Measurements from ENCODE around the gene B3GNT9.

DNA sequence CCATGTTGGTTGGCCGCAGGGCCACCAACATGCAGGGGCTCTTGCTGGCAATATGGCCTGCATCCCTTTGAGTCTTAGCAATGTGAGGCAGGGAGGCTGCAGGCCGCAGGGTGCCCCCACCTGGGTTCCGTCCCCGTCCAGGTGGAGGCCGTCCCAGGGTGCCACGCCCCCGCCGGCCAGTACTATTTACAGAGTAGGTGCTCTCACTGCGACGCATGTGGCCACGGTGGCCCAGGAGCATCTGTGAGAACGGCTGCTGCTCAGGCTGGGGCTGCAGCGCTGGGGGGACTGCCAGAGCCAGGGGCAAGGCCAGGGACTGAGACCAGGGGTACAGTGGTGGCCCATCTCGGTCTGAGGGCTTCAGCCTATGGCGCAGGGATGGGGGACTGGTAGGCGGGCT is 29.4 kb upstream of the B3GNT9 start:
- TF ChIP-seq CBX2 (IDR thresholded peaks at IDR 0.05; ENCODE audit: borderline replicate concordance, low read depth): no peak
- TF ChIP-seq, protein P1, sequence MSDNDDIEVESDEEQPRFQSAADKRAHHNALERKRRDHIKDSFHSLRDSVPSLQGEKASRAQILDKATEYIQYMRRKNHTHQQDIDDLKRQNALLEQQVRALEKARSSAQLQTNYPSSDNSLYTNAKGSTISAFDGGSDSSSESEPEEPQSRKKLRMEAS (IDR thresholded peaks at IDR 0.05): no peak
- TF ChIP-seq, protein P2, sequence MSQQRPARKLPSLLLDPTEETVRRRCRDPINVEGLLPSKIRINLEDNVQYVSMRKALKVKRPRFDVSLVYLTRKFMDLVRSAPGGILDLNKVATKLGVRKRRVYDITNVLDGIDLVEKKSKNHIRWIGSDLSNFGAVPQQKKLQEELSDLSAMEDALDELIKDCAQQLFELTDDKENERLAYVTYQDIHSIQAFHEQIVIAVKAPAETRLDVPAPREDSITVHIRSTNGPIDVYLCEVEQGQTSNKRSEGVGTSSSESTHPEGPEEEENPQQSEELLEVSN (IDR thresholded peaks at IDR 0.05; ENCODE audit: borderline replicate concordance, low read depth): no peak
- no peak for TF ChIP-seq POLR2A (IDR thresholded peaks at IDR 0.05; ENCODE audit: low read length)
- no peak for TF ChIP-seq NR3C1 (IDR thresholded peaks at IDR 0.05)
- TF ChIP-seq NFE2L2 (conservative IDR thresholded peaks at IDR 0.05; ENCODE audit: low read length): no peak
- TF ChIP-seq KDM1A (IDR thresholded peaks at IDR 0.05; ENCODE audit: low read depth): no peak
